ENCODE results near the gene VPS45.

VPS45 gene

GRCh38 chr1:150165622-150166612, 98.3 kb downstream of the VPS45 start:
- peak; percentile 74 for TF ChIP-seq CTCF (IDR thresholded peaks at IDR 0.05; ENCODE audit: control extremely low read depth, extremely low read depth, low read depth, missing control alignments)
- peak; percentile 65 for DNase-seq (ENCODE audit: extremely low spot score)
- CTCF ChIA-PET, result interaction anchor here (0.8 to 14.0 kb wide), 28 partner anchors 9 to 278 kb away, joined by 3 to 247 read pairs (median 4); partner anchors contain the start of genes PLEKHO1 and VPS45
- POLR2A ChIA-PET, result interaction anchor here (1.7 kb wide), 1 partner anchor 279 kb away, joined by 6 read pairs; a partner anchor contains a TSS

- TF ChIP-seq CTCF (IDR thresholded peaks at IDR 0.05; ENCODE audit: control extremely low read depth, extremely low read depth, low read depth, missing control alignments), result peak; percentile 81
- ChIA-PET POLR2A (interaction anchor here (2.9 kb wide), 1 partner anchor 282 kb away, joined by 9 read pairs; a partner anchor contains a TSS), CTCF (interaction anchor here (0.7 to 14.0 kb wide), 27 partner anchors 8 to 281 kb away, joined by 3 to 247 read pairs (median 6); partner anchors contain the start of gene VPS45)
- DNase-seq (ENCODE audit: extremely low spot score), result peak; percentile 77
Observed at GRCh38 chr1:150168960-150169601, 101.5 kb downstream of the VPS45 start.

GRCh38 chr1:150171801-150172200, 104.2 kb downstream of the VPS45 start:
- TF ChIP-seq CTCF (IDR thresholded peaks at IDR 0.05; ENCODE audit: control extremely low read depth, extremely low read depth, low read depth, missing control alignments), result no peak
- DNase-seq (ENCODE audit: extremely low spot score), result no peak
- POLR2A ChIA-PET, result no interaction called here
- CTCF ChIA-PET, result interaction anchor here (1.4 to 14.0 kb wide), 5 partner anchors 11 to 328 kb away, joined by 3 to 247 read pairs (median 13); no protein-coding TSS in a partner anchor

- CTCF ChIA-PET, result interaction anchor here (2.7 to 14.0 kb wide), 2 partner anchors 14 to 97 kb away, joined by 13 to 247 read pairs; no protein-coding TSS in a partner anchor
- no peak for TF ChIP-seq CTCF (IDR thresholded peaks at IDR 0.05; ENCODE audit: control extremely low read depth, extremely low read depth, low read depth, missing control alignments)
- POLR2A ChIA-PET, result no interaction called here
- no peak for DNase-seq (ENCODE audit: extremely low spot score)
Observed at GRCh38 chr1:150173141-150173585, 105.6 kb downstream of the VPS45 start.

GRCh38 chr1:150176593-150176992, 109.0 kb downstream of the VPS45 start:
- no peak for TF ChIP-seq CTCF (IDR thresholded peaks at IDR 0.05; ENCODE audit: control extremely low read depth, extremely low read depth, low read depth, missing control alignments)
- ChIA-PET POLR2A (no interaction called here), CTCF (interaction anchor here (1.3 to 3.8 kb wide), 5 partner anchors 10 to 109 kb away, joined by 3 to 25 read pairs (median 4); partner anchors contain the start of gene VPS45)
- DNase-seq (ENCODE audit: extremely low spot score), result no peak

GRCh38 chr1:150178548-150178947, 111.0 kb downstream of the VPS45 start:
- TF ChIP-seq CTCF (IDR thresholded peaks at IDR 0.05; ENCODE audit: control extremely low read depth, extremely low read depth, low read depth, missing control alignments), result no peak
- ChIA-PET POLR2A (interaction anchor here (1.1 kb wide), 1 partner anchor 292 kb away, joined by 3 read pairs; a partner anchor contains a TSS), CTCF (interaction anchor here (1.4 to 3.8 kb wide), 3 partner anchors 9 to 12 kb away, joined by 10 to 25 read pairs (median 15); no protein-coding TSS in a partner anchor)
- DNase-seq (ENCODE audit: extremely low spot score), result no peak

Data from GM10248 (cell line).